Neural crest cell (in vitro differentiated cells): ENCODE measurements around the gene OR10J4. TPM values are rescaled to one million over a fixed set of nuclear protein-coding genes. Genes with fewer than 3 reads are reported as not detected.

ENCODE experiments used
- DNase-seq: peaks from one replicate; pipeline ENCODE4 v3.0.0; 2021; ENCODE audit warnings: low read depth, mixed read lengths, low spot score
- H3K27ac Mint-ChIP-seq: one replicate; pipeline ENCODE4 v1.8.0; 2021; ENCODE audit warnings: mild to moderate bottlenecking, mixed read lengths; ENCODE audit not compliant: unreplicated experiment
- H3K27me3 Mint-ChIP-seq: 2 replicates; pipeline ENCODE4 v1.8.0; 2021; ENCODE audit warnings: low read depth, mild to moderate bottlenecking, mixed read lengths
- H3K36me3 Mint-ChIP-seq: 2 replicates; pipeline ENCODE4 v1.8.0; 2021; ENCODE audit warnings: low read depth, mild to moderate bottlenecking, mixed read lengths
- H3K4me1 Mint-ChIP-seq: 2 replicates; pipeline ENCODE4 v1.8.0; 2021; ENCODE audit warnings: mixed read lengths
- H3K4me3 Mint-ChIP-seq: one replicate; pipeline ENCODE4 v1.8.0; 2021; ENCODE audit warnings: mild to moderate bottlenecking, mixed read lengths
- H3K9me3 Mint-ChIP-seq: 2 replicates; pipeline ENCODE4 v1.8.0; 2021; ENCODE audit warnings: mixed read lengths
- CTCF ChIP-seq: fragments of 200-600 bp; sonication (generic); conservative IDR thresholded peaks from 2 replicates; pipeline ENCODE4 v1.5.0; 2021; ENCODE audit warnings: antibody characterized with exemption, mild to moderate bottlenecking
- long read RNA-seq: library from polyadenylated mRNA; unstranded; transcript quantifications from one replicate; pipeline ENCODE4 v2.0.0, GENCODE V29; 2020
- total RNA-seq: library from RNA; stranded (reverse); gene quantifications from 2 replicates; pipeline ENCODE4 v1.2.1, GENCODE V29; 2021

Gene OR10J4
- total RNA-seq = not detected in 2 replicates
- long read RNA-seq = 0 reads

GRCh38 chr1:159431904-159432303, at the start of gene OR10J4:
Gene OR10J4 (plus strand): TSS chr1:159432204.
- no peak for TF ChIP-seq CTCF
- Mint-ChIP-seq H3K9me3 (peaks cover 31% of the 10 kb centered on the region), H3K4me3 (no peak within 1 kb of the TSS), H3K27me3 (no peaks in the 10 kb centered on the region), H3K36me3 (peaks cover 2% of the 10 kb centered on the region), H3K4me1 (no peaks in the 10 kb centered on the region), H3K27ac (no peak within 1 kb of the TSS)
- no peak for DNase-seq

GRCh38 chr1:159406821-159407220, 25.2 kb upstream of the OR10J4 start:
- Mint-ChIP-seq H3K27me3 (no peaks in the 10 kb centered on the region), H3K4me1 (no peaks in the 10 kb centered on the region), H3K4me3 (no peak overlapping the region), H3K9me3 (peaks cover 29% of the 10 kb centered on the region), H3K27ac (no peak overlapping the region), H3K36me3 (peaks cover 8% of the 10 kb centered on the region)
- TF ChIP-seq CTCF = no peak
- no peak for DNase-seq

- DNase-seq = no peak
- Mint-ChIP-seq H3K27ac (no peak overlapping the region), H3K27me3 (no peaks in the 10 kb centered on the region), H3K9me3 (peaks cover 30% of the 10 kb centered on the region), H3K4me3 (no peak overlapping the region), H3K4me1 (no peaks in the 10 kb centered on the region), H3K36me3 (peaks cover 6% of the 10 kb centered on the region)
- TF ChIP-seq CTCF = no peak
Observed at GRCh38 chr1:159408862-159409400, 23.1 kb upstream of the OR10J4 start.

GRCh38 chr1:159421821-159422220, 10.2 kb upstream of the OR10J4 start:
- DNase-seq = no peak
- peaks cover 21% of the 10 kb centered on the region for H3K9me3 Mint-ChIP-seq

GRCh38 chr1:159428536-159428935, 3.5 kb upstream of the OR10J4 start:
- DNase-seq = no peak
- Mint-ChIP-seq H3K4me3 (no peak overlapping the region), H3K4me1 (no peaks in the 10 kb centered on the region), H3K36me3 (peaks cover 2% of the 10 kb centered on the region), H3K9me3 (peaks cover 19% of the 10 kb centered on the region), H3K27me3 (no peaks in the 10 kb centered on the region), H3K27ac (no peak overlapping the region)
- TF ChIP-seq CTCF = no peak

More at GRCh38 chr1:159421821-159422220, 10.2 kb upstream of the OR10J4 start:
- H3K27ac Mint-ChIP-seq = no peak overlapping the region
- H3K27me3 Mint-ChIP-seq = no peaks in the 10 kb centered on the region
- H3K4me1 Mint-ChIP-seq = no peaks in the 10 kb centered on the region
- peaks cover 2% of the 10 kb centered on the region for H3K36me3 Mint-ChIP-seq
- TF ChIP-seq CTCF = no peak
- no peak overlapping the region for H3K4me3 Mint-ChIP-seq
